ENCODE results near the gene CALCOCO2.
"Not testable (repeated sequence)": the region's sequence is repeated elsewhere in the genome, so short reads cannot be mapped to it uniquely, and the experiment has no call there.

The CALCOCO2 gene

DNA sequence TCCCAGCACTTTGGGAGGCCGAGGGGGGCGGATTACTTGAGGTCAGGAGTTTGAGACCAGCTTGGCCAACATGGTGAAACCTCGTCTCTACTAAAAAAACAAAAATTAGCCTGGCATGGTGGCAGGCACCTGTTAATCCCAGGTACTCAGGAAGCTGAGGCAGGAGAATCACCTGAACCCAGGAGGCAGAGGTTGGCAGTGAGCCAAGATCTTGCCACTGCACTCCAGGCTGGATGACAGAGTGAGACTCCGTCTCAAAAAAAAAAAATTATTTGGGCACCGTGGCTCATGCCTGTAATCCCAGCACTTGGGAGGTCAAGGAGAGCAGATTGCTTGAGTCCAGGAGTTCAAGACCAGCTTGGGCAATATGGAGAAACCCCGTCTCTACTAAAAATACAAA is 9.9 kb upstream of the CALCOCO2 start:
- DNase-seq: not testable (repeated sequence)

DNA sequence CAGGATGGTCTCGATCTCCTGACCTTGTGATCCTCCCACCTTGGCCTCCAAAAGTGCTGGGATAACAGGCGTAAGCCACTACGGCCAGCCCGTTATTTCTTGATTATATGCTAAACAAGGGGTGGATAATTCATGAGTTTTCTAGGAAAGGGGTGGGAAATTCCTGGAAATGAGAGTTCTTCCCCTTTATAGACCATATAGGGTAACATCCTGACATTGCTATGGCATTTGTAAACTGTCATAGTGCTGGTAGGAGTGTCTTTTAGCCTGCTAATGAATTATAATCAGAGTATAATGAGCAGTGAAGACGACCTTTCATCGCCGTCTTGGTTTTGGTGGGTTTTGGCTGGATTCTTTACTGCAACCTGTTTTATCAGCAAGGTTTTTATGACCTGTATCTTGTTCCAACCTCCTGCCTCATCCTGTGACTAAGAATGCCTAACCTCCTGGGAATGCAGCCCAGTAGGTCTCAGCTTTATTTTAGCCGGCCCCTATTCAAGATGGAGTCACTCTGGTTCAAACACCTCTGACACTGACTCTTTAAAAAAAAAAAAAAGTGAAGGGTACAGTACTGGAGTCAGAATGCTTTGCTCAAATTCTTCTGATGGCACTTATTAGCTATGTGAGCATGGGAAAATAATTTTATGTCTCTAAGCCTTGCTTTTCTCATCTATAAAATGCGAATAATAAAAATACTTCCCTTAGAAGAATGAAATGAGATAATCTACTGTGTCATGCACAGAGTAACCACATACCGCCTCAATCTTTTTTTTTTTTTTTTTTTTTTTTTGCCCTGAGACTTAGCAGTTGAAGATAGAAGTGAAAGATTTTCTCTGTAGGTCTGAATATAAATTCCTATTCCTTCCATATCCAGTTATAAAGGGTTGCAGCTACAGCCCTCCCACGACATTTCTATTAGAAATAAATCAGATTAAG is 5.1 kb upstream of the CALCOCO2 start:
- no peak for DNase-seq

DNA sequence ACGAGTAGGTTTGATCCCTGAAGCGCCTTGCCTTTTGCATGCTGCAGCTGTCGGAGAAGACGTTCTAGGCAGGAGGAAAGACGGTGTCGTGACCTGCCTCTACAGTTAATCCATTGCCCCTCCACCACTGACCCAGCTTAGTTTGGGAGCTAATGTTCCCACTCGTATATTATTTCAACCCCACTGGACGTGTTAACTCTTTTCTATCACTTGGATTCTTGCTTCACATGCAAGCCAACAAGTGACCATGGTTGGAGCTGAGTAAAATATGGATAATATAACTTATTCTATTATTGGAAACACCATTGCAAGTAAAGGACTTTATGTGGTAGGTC is 681 bp downstream of the CALCOCO2 start:
- no peak for DNase-seq

DNA sequence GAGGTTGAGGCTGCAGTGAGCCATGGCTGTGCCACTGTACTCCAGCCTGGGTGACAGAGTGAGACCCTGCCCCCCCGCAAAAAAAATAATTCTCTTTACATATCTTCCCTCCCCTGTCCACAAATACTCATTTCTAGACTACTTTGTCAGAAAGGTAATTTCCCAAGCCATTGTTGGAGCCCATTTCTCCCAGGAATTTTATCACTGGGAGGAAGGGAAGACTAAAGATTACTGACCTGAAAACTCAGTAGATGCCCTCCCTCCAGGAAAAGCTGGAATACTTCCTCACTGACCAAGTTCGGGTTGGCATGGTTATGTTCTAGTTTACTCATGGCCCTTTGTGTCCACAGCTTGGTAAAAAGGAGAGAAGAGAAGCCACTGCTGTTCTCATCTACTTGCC is 4.1 kb downstream of the CALCOCO2 start:
- DNase-seq: no peak

DNA sequence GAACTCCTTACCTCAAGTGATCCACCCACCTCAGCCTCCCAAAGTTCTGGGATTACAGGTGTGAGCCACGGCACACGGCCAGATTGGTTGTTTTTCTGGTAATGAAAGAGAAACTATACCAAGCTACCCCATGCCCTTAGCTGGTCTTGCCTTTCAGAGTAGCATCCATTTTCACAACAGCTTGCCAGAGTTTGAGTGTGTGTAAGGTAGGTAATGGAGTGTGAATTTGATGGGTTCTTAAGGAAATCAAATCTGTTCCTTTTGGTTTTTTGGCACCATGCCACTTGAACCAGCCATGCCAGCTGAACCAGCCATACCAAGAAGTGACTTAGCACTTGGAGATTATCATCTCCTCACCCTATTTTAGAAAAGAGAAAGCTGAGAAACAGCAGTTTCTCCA is 5.1 kb downstream of the CALCOCO2 start:
- DNase-seq: no peak

DNA sequence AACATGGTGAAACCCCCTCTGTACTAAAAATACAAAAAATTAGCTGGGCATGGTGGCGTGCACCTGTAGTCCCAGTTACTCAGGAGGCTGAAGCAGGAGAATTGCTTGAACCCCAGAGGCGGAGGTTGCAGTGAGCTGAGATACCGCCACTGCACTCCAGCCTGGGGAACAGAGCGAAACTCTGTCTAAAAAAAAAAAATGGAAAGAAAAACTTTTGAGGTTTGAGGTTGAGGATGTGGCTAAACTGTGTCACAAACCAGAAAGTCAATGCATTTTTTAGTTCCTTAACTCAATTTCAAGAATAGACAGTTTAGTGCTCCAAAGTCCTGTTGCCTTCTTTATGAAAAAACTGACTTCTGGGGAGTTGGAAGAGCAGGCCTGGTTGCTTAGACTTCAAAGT is 6.6 kb downstream of the CALCOCO2 start:
- not testable (repeated sequence) for DNase-seq

DNA sequence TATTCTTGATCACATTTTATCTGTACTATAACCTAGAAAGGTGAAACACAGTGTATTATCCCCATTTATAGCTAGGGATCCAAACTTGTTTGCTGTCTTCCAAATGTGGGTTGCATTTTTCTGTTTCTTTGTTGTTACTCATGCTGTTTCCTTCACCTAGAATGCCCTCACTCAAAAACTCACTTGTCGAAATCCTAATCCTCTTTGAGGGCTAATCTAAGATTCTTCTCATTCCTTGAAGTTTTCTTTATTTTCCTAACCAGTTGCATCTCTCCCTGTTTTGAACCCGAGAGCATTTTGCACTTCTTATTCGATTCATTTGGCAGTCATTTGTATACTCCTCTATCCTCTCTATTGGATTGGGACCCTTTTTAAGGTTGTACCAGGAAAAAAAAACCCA is 9.6 kb downstream of the CALCOCO2 start:
- DNase-seq: no peak

DNA sequence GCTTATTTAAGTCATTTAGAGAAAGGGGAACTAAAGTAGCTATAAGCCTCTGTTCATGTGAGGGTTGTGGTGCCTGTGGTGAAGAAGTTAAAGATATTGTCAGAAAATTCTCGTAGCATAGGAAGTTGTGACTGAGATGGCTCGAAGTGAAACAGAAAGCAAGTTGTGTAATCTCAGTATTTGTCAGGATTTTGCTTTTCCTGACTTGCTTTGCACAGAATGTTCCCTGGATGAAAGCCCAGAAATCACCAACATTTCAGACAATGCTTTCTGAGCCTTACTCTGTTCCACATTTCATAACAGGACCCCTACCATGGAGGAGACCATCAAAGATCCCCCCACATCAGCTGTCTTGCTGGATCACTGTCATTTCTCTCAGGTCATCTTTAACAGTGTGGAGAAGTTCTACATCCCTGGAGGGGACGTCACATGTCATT is 10.6 kb downstream of the CALCOCO2 start:
- DNase-seq: peak in 14 of 56 donors; percentile 3 to 60 (median 18)

DNA sequence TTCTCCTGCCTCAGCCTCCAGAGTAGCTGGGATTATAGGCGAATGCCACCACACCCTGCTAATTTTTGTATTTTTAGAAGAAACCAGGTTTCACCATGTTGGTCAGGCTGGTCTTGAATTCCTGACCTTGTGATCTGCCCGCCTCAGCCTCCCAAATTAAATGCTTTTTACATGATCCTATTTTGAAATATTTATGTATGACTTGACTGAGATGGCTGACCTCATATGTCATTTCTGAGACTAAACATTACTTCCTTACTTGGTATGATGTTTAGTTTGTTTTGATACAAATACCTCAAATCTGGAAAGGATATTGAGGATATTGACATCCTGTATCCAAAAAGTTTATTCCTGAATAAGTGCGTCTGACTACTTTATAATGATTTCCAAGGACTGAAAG is 11.9 kb downstream of the CALCOCO2 start:
- no peak for DNase-seq

DNA sequence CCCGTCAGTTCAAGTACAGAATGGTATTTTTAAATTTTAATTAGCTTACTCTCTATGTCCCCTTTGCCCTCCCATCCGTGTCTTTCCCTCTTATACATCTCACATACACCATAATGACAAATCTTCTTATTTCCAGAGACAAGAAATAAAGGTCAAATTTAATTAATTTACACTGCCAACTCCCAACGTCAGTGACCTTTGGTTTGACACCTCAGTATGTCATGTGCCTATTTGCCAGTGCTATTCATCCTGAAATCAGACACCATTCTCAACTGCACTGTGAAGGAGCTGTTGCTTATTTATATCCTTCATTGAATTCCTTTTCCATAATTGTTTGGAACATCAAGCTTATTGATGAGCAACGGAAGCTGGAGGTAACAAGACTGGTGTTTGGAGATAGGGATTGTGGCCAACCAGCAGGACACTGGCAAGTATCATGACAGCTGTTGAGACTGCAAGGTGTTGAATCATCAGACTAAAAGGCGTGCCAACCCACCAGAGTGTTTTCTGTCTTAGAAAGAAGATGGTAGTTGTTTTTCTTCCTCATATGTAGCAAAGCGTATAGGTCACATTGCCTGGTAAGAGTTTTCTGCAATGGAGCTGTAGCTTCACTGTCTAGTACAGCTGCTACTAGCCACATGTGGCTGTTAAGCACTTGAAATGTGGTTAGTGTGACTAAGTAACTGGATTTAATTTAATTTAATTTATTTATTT is 12.5 kb downstream of the CALCOCO2 start:
- DNase-seq: peak in 1 of 56 donors; percentile 3

DNA sequence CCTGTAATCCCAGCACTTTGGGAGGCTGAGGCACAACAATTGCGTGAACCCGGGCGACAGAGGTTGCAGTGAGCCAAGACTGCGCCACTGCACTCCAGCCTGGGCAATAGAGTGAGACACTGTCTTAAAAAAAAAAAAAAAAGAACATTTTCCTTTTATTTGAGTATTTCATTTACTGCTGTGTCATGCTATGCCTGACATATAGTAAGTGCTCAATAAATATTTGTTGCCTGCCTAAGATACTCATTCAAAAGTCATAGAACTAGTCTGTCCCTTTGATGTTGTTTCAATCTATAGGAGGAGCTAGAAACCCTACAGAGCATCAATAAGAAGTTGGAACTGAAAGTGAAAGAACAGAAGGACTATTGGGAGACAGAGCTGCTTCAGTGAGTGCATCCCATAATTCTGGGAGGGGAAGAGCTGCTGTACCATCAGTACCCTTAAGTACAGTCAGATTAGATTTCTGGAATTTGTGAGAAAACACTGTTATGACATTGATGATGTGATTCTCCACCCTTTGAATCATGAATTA is 20.0 kb downstream of the CALCOCO2 start:
- no peak for DNase-seq

DNA sequence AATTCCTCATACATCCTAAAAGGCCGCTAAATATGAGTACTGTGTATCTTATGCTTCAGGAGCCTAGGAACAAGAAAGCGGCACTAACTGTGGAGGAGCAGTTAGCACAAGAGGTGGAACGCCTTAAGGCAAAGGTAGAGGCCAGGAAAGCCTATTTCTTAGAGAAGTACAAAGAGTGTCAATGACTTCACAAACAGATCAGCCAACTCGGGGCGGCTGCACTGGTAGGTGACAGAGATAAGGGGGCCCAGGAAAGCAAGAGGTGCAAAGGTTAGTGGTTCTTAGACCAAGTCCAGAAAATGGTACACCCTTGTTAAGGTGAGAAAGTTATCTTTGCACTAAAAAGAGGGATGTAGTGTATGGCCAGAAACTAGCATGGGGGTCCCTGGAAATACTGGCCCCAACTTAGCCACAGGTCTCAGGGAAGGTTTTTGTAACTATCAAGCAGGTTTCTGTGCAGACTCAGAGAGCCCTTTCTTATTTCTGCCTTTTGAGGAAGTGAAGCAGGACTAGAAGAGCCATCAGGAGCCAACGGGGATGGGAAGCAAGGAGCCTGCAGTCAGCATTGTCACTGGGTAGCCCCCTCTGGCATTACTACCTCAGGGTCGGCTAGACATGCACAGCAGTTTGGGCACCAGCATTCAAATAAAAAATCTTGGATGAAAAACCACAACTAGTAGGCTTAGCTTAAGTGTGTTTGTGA is 24.1 kb downstream of the CALCOCO2 start:
- no peak for DNase-seq

DNA sequence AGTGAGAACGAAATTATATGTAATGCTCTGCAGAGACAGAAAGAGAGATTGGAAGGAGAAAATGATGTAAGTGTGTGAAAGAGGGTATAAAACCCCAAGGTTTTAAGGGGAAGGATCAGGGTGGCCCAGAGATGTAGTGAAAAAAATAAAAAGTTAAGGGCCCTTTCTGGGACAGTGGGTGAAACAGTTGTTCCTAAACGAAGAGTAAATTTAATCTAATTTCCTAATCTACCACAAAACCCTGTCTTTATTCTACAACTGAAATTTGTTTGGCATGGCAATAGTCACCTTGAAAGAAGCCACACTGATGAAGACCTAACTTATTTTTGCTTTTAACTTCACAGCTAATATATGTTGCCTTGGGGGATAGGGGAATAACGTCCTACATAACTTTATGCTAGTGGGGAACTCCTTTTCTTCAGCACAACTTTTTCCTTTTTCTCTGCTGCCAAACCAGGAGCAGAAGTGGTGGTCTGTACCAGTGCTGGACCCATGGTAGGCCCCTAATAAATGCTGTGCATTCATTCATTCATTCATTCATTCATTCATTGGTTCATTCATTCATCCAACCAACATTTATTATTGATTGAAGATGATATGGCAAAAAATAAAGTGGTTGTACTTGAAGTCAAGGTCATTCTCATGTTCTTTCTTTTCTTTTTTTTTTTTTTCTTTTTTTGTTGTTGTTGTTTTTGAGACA is 25.4 kb downstream of the CALCOCO2 start:
- DNase-seq: no peak

DNA sequence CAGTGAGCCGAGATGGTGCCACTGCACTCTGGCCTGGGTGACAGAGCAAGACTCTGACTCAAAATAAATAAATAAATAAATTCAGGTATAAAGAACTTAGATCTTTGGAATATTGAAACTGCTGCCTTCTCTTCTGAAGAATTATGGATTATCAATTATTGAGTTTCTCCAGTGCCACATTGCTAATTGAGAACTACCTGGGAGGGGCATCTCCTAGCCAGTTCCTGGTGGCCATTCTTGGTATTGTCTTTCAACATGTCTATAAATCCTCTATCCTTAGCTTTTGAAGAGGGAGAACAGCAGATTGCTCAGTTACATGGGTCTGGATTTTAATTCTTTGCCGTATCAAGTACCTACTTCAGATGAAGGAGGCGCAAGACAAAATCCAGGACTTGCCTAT is 29.2 kb downstream of the CALCOCO2 start:
- DNase-seq: no peak

DNA sequence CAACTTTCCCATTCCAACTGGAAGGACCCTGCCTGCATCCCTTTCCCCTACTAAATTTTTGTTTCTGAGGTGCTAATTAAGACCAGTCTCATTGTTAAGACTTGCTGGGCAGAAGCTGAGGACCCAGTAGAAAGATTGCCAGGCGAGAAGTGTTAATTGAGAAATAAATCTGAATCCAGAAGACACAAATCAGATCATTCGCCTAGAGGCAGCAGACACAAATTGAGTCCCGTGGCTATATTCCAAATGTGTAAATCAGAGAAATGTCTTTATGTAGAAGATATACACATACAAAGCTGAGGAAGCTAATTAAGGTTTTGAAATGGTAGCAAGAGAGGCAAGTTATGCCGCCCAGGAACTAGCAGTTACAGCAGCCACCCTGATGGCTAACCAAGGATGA is 29.6 kb downstream of the CALCOCO2 start:
- no peak for DNase-seq

DNA sequence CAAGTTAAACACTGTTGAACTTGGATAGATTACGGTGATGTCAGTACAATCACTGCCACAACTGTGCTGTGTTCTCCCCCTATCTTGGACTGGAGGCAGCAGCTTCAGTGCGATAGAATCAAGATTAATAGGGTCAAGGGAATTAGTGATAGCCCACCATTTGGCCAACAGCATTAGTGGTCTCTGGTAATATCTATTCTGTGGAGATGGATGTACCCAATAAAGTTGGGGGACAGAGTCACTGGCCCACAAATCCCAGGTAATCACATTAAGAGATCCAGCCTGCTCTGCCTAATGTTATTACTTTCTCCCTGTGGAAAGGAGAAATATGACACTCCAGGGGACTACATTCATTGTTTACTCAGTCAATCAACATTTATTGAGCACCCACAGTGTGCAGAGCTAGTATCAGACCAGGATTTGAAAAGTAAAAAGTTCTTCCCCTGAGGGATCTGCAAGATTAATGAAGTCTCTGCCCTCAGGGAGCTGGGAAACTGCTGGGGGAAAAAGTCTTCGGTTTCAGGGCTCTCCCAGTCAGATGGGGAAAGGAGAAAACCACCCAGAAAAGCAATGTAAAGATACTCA is 38.2 kb downstream of the CALCOCO2 start:
- DNase-seq: no peak

DNA sequence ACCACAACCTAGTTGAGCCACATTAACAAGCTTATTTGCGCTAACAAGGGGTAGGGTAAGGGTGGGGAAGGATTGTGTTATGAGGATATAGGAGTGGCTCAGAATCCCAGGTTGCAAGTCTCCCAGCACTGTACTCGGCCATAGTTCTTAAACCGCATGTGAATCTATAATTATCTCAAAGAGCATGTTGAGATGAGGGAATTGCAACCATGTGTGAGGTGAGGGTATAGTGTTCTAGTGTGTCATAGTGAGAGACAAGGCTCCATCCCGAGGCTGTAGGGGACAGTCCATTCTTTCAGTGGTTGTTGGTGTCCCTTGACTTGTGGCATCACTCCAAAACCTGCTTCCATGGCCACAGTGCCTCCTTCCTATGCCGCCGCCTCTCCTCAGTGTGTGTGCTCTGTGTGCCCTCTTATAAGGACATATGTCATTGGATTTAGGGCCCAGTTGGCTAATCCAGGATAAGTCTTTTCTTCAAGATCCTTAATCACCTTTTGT is 39.0 kb downstream of the CALCOCO2 start:
- DNase-seq: no peak

DNA sequence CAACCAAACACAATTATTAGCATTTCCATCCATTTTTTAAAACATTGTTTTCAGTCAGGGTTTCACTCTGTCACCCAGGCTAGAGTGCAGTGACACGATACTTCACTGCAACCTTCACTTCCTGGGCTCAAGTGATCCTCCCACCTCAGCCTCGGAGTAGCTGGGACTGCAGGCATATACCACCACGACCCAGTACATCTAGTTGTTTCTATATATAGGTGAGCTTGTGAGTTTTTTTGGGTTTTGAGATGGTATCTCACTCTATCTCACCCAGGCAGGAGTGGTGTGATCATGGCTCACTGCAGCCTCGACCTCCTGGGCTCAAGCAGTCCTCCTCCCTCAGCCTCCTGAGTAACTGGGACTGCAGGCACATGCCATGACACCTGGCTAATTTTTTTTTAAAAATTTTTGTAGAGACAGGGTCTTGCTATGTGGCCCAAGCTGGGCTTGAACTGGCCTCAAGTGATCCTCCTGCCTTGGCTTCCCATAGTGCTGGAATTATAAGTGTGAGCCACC is 40.3 kb downstream of the CALCOCO2 start:
- no peak for DNase-seq

DNA sequence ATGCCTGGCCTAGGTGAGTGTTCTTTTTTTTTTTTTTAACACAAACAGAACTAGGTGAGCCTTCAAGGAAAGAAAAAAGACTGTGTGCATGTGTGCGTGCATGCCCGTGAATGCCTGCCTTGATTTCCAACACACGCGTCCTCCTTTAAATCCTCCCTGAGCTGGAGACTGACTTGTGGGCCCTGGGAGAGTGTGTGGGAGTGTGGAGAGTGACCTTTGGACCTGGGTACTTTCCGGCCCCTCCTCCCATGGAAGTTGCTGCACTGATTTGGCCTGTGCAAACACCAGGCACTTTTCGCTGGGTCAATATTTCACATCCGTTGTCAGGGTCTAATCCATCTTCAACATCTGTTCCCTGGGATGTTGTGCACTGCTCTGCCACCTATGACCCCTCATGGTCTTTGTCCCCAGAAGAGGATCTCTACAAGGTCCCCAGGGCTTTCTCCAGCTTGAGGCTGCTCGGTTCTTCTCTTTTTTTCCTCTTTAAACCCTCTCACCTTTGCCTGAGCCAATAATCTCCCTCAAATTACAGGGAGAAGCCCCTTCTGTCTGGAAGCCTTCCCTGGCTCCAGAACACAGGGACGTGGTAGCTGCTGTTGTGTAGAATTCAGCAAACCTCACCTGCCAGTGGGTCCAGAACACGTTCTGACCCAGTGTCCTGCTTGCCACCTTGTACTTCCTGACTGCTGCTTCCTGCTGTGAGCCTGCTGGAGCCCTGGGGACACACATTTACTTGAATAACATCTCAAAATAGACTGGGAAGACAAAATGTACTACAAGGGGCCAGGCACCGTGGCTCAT is 40.9 kb downstream of the CALCOCO2 start:
- no peak for DNase-seq

DNA sequence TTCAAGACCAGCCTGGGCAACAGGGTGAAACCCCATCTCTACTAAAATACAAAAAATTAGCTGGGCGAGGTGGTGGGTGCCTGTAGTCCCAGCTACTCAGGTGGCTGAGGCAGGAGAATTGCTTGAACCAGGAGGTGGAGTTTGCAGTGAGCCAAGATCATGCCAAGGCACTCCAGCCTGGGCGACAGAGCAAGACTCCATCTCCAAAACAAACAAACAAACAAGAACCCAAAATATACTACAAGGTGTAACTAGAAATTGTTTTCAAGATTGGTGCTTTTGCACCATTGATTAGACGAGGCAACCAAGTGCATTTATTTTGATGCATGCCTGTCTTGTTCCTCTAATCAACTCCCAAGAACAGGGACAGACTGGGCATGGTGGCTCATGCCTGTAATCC is 41.6 kb downstream of the CALCOCO2 start:
- not testable (repeated sequence) for DNase-seq

All from amygdala (tissue), 56 donors.